PFSK-1 (cell line): ENCODE results near the gene LIPA.

ENCODE experiments used
- FOXP2 ChIP-seq: optimal IDR thresholded peaks from 2 replicates; pipeline ENCODE3; 2011; ENCODE audit warnings: borderline replicate concordance, control low read depth, inconsistent platforms; ENCODE audit not compliant: insufficient read depth; ENCODE audit errors: extremely low read length, extremely low read depth
- REST ChIP-seq, 2 experiments: IDR thresholded peaks; 2 replicates each; pipeline versions ENCODE4 v1.6.1 to v1.8.0; 2011 to 2012; ENCODE audit warnings: low read depth in 2 of 2, low read length in 2 of 2, control low read depth in 1 of 2, inconsistent platforms in 1 of 2, mild to moderate bottlenecking in 1 of 2, moderate library complexity in 1 of 2; ENCODE audit not compliant: insufficient read depth in 1 of 2
- SIN3A ChIP-seq: IDR thresholded peaks from 2 replicates; pipeline ENCODE4 v1.6.1; 2012; ENCODE audit warnings: mild to moderate bottlenecking, low read length, moderate library complexity, borderline replicate concordance; ENCODE audit not compliant: insufficient read depth

GRCh38 chr10:89221919-89222318 is 29.7 kb downstream of the LIPA start:
- TF ChIP-seq SIN3A (no peak), REST (IDR thresholded peaks at IDR 0.05; ENCODE audit: insufficient read depth in 1 of 2, low read depth in 2 of 2, low read length in 2 of 2) (no peak), FOXP2 (no peak)
